HFFc6 (cell line): ENCODE results near the gene COL10A1. TPM values are rescaled to one million over a fixed set of nuclear protein-coding genes. Genes with fewer than 3 reads are reported as not detected.
A peak's percentile ranks its signal among the peaks of the same experiment; 100 is the strongest.

Source experiments
- DNase-seq: peaks from one replicate; pipeline ENCODE4 v3.0.0-alpha.2; 2018
- H3K27ac Mint-ChIP-seq: 2 replicates; pipeline ENCODE4 v1.8.0; 2020; ENCODE audit warnings: mild to moderate bottlenecking, mixed read lengths
- H3K27me3 Mint-ChIP-seq: 2 replicates; pipeline ENCODE4 v1.8.0; 2021; ENCODE audit warnings: mild to moderate bottlenecking, moderate library complexity, mixed read lengths; ENCODE audit not compliant: insufficient read depth
- H3K36me3 Mint-ChIP-seq: 2 replicates; pipeline ENCODE4 v1.8.0; 2021; ENCODE audit warnings: low read depth, mixed read lengths
- H3K4me1 Mint-ChIP-seq: 2 replicates; pipeline ENCODE4 v1.8.0; 2020; ENCODE audit warnings: low read depth, mixed read lengths
- H3K4me3 Mint-ChIP-seq: 2 replicates; pipeline ENCODE4 v1.8.0; 2020; ENCODE audit warnings: mild to moderate bottlenecking, moderate library complexity, mixed read lengths
- H3K9me3 Mint-ChIP-seq: 2 replicates; pipeline ENCODE4 v1.8.0; 2020; ENCODE audit warnings: mild to moderate bottlenecking, mixed read lengths
- total RNA-seq, 6 experiments: library from RNA; stranded (reverse); fragmentation: NEBNext Ultra II Directional; extraction: Animal tissue kit (Norgen Biotek cat#: 25700); gene quantifications; 2 replicates in 1 of 6; 3 replicates in 5 of 6; pipeline ENCODE4 v1.2.3, GENCODE V29; 2021
- TF ChIP-seq, protein P1 (sequence below): fragments of 200-600 bp; sonication (generic); IDR thresholded peaks from 2 replicates; pipeline ENCODE4 v1.5.0; 2021; ENCODE audit warnings: antibody characterized with exemption, mild to moderate bottlenecking

COL10A1 gene
- total RNA-seq, 6 experiments from 2014 or later: 0.91 to 3.3 (median 1.9) TPM

GRCh38 chr6:116111552-116112528 lies 14.1 kb downstream of the COL10A1 start:
- Mint-ChIP-seq H3K36me3 (peaks cover 26% of the 10 kb centered on the region), H3K27me3 (no peaks in the 10 kb centered on the region), H3K9me3 (no peaks in the 10 kb centered on the region), H3K27ac (no peak overlapping the region), H3K4me3 (no peak overlapping the region), H3K4me1 (peaks cover 1% of the 10 kb centered on the region; the same call in 1 of the 2 replicates)
- DNase-seq: peak; percentile 53
- TF ChIP-seq, protein P1, sequence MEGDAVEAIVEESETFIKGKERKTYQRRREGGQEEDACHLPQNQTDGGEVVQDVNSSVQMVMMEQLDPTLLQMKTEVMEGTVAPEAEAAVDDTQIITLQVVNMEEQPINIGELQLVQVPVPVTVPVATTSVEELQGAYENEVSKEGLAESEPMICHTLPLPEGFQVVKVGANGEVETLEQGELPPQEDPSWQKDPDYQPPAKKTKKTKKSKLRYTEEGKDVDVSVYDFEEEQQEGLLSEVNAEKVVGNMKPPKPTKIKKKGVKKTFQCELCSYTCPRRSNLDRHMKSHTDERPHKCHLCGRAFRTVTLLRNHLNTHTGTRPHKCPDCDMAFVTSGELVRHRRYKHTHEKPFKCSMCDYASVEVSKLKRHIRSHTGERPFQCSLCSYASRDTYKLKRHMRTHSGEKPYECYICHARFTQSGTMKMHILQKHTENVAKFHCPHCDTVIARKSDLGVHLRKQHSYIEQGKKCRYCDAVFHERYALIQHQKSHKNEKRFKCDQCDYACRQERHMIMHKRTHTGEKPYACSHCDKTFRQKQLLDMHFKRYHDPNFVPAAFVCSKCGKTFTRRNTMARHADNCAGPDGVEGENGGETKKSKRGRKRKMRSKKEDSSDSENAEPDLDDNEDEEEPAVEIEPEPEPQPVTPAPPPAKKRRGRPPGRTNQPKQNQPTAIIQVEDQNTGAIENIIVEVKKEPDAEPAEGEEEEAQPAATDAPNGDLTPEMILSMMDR: peak; percentile 84

DNA sequence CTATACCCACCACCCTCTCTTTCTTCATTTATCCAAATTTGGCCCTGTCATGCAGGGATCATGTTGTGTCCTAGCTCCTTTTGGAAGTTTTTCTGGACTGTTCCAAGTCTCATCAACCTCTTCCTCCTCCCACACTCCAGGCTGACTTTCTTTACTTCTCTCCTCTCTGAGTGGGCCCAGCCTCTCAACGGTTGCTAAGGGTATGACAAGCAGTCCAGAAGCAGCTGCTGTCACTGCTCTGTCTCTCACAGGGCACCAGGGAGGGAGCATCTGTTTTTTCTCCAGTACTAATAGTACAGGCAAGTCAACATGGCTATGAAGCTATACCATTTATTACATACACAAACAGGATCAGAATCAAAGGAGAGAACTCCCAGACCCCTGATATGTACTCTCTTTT lies 17.1 kb downstream of the COL10A1 start:
- Mint-ChIP-seq H3K9me3 (no peaks in the 10 kb centered on the region), H3K27ac (no peak overlapping the region), H3K36me3 (peaks cover 26% of the 10 kb centered on the region), H3K27me3 (no peaks in the 10 kb centered on the region), H3K4me3 (no peak overlapping the region), H3K4me1 (peaks cover 29% of the 10 kb centered on the region)
- DNase-seq: no peak
- TF ChIP-seq, protein P1: no peak

DNA sequence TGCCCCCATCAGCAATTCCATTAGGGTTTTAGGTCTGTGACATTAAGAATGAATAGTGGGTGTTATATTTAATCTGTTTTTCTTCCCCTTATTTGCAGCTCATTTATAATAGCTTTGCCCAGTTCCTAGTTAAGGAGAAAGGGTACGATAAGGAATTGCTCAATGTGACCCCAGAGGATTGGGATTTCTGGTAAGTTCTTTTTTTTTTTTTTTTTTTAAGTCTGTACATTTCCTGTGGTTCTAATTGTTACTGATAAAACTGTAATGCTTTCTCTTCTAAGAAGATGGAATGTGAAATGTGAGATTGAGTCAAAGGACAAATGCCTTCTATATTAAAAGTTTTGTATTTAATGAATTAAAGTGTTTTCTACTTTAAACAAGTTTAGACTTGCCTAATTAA lies 19.8 kb downstream of the COL10A1 start:
- Mint-ChIP-seq H3K27me3 (no peaks in the 10 kb centered on the region), H3K36me3 (peaks cover 23% of the 10 kb centered on the region), H3K4me3 (no peak overlapping the region), H3K27ac (no peak overlapping the region), H3K9me3 (no peaks in the 10 kb centered on the region), H3K4me1 (peaks cover 54% of the 10 kb centered on the region)
- TF ChIP-seq, protein P1: no peak
- DNase-seq: no peak

DNA sequence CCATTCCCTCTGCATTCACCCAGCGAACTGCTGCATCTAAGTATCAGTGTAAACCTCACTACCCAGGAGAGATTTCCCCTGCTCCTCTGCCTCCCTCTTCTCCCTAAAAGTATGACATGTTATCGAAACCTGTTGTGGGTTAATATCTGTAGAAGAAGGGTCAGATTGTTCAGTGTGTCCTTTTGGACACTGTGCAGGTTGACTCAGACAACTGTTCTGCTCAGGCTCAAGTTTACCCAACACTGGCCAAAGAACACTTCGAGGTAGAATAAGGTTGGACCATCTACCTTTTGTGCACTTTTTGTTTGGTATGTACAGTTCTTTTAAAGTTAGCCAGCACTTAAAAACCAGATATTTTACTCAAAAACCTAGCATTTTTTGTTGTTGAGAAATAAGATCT lies 20.7 kb downstream of the COL10A1 start:
- no peak overlapping the region for H3K27ac Mint-ChIP-seq

GRCh38 chr6:116104636-116105035 lies 21.3 kb downstream of the COL10A1 start:
- no peak for DNase-seq
- peaks cover 18% of the 10 kb centered on the region; the same call in 1 of the 2 replicates for H3K36me3 Mint-ChIP-seq
- H3K4me1 Mint-ChIP-seq: peaks cover 63% of the 10 kb centered on the region
- no peak overlapping the region for H3K4me3 Mint-ChIP-seq
- H3K27ac Mint-ChIP-seq: no peak overlapping the region
- no peaks in the 10 kb centered on the region for H3K27me3 Mint-ChIP-seq
- no peaks in the 10 kb centered on the region for H3K9me3 Mint-ChIP-seq
- TF ChIP-seq, protein P1: no peak

More for the DNA sequence above, 20.7 kb downstream of the COL10A1 start:
- Mint-ChIP-seq H3K36me3 (peaks cover 20% of the 10 kb centered on the region), H3K4me3 (no peak overlapping the region), H3K27me3 (no peaks in the 10 kb centered on the region), H3K9me3 (no peaks in the 10 kb centered on the region), H3K4me1 (peaks cover 57% of the 10 kb centered on the region)
- TF ChIP-seq, protein P1: no peak
- DNase-seq: no peak
